Right lobe of liver (tissue), 6 donors: Measurements from ENCODE around the gene OSBPL10. TPM values are rescaled to one million over a fixed set of nuclear protein-coding genes. Genes with fewer than 3 reads are reported as not detected.

Source experiments
- ATAC-seq, 4 donors: fragments of 200-7000 bp; cut with Tn5 transposase; one replicate each; pipeline ENCODE4 v1.9.1; 2020; ENCODE audit warnings: mild to moderate bottlenecking in 4 of 4, moderate library complexity in 4 of 4
- DNase-seq, 3 donors: peaks; one replicate each; pipeline ENCODE4 v3.0.0-alpha.2; 2020
- H3K27ac ChIP-seq, 3 donors: fragments of 200-600 bp; one replicate each; pipeline ENCODE4 v1.8.0; 2022
- H3K27me3 ChIP-seq, 2 donors: fragments of 200-600 bp; one replicate each; pipeline ENCODE4 v1.8.0; 2022
- H3K36me3 ChIP-seq, 4 donors: fragments of 200-600 bp; sonication (generic) in 1 of 4; one replicate each; pipeline versions ENCODE4 v1.5.1 to v1.8.0; 2017 to 2022; ENCODE audit warnings: control low read depth in 1 of 4
- H3K4me1 ChIP-seq, 4 donors: fragments of 200-600 bp; sonication (generic) in 1 of 4; one replicate each; pipeline versions ENCODE4 v1.5.1 to v1.8.0; 2017 to 2022; ENCODE audit warnings: control low read depth in 1 of 4
- H3K4me3 ChIP-seq, 3 donors: fragments of 200-600 bp; one replicate each; pipeline ENCODE4 v1.8.0; 2022
- H3K9me3 ChIP-seq, 4 donors: fragments of 200-600 bp; sonication (generic) in 1 of 4; one replicate each; pipeline versions ENCODE4 v1.5.1 to v1.8.0; 2017 to 2022; ENCODE audit warnings: control low read depth in 1 of 4
- POLR2A ChIP-seq: fragments of 450-650 bp; IDR thresholded peaks from one replicate; pipeline ENCODE4 v1.6.1; 2017; ENCODE audit warnings: antibody characterized with exemption, mild to moderate bottlenecking
- WGBS: methylation state at CpG from one replicate; pipeline ENCODE4 v1.1.6; 2018; ENCODE audit warnings: low coverage, low lambda C conversion rate; ENCODE audit not compliant: insufficient coverage; ENCODE audit errors: missing lambda C conversion rate; 5-methylcytosine and 5-hydroxymethylcytosine counted together
- intact Hi-C, 2 donors: fragments of 100-400 bp; cut with DNase I; formaldehyde crosslinking; loops; one replicate each; pipeline versions ENCODE4 v1.11.2 to v1.14.1; 2022
- total RNA-seq, 6 experiments: library from RNA; depleted of rRNA in 2 of 6; stranded (reverse); fragments of >200 nt in 2 of 6; fragmentation: NEBNext Ultra II Directional in 3 of 6; extraction: Animal tissue kit (Norgen Biotek cat#: 25700) in 3 of 6; gene quantifications; one replicate each; pipeline versions ENCODE4 v1.1.0 to v1.2.4, GENCODE V29; 2016 to 2023
- TF ChIP-seq, protein P1 (sequence below), 4 donors: fragments of 200-600 bp in 3 of 4; fragments of 450-650 bp in 1 of 4; IDR thresholded peaks; one replicate each; pipeline versions ENCODE4 v1.5.1 to v1.8.0; 2016 to 2022; ENCODE audit warnings: antibody characterized with exemption in 4 of 4, mild to moderate bottlenecking in 2 of 4
- donor health status: DM: no; HTN: yes; CAD: no.
- donor health status: DM: no; HTN: no; CAD: no.
- donor health status: DM: no; HTN: no; CAD: no.
- donor health status: DM: no; HTN: yes; CAD: no.
- donor health status: DM: no; HTN: yes; CAD: no.

OSBPL10 gene
- total RNA-seq, 6 experiments from 2014 or later = 2.2 to 13.0 (median 3.7) TPM

GRCh38 chr3:31804251-31805051 lies 176.6 kb downstream of the OSBPL10 start:
- ATAC-seq (no peak), DNase-seq (no peak)
- H3K27ac ChIP-seq = no peak overlapping the region
- WGBS = 62% methylated on average over 10 of the region's 10 CpGs
- H3K27me3 ChIP-seq = no peaks in the 10 kb centered on the region
- intact Hi-C loops = no loop called here
- no peaks in the 10 kb centered on the region for H3K9me3 ChIP-seq
- no peaks in the 10 kb centered on the region for H3K4me1 ChIP-seq
- no peaks in the 10 kb centered on the region for H3K36me3 ChIP-seq
- no peak overlapping the region for H3K4me3 ChIP-seq
- TF ChIP-seq POLR2A = no peak
- TF ChIP-seq, protein P1, sequence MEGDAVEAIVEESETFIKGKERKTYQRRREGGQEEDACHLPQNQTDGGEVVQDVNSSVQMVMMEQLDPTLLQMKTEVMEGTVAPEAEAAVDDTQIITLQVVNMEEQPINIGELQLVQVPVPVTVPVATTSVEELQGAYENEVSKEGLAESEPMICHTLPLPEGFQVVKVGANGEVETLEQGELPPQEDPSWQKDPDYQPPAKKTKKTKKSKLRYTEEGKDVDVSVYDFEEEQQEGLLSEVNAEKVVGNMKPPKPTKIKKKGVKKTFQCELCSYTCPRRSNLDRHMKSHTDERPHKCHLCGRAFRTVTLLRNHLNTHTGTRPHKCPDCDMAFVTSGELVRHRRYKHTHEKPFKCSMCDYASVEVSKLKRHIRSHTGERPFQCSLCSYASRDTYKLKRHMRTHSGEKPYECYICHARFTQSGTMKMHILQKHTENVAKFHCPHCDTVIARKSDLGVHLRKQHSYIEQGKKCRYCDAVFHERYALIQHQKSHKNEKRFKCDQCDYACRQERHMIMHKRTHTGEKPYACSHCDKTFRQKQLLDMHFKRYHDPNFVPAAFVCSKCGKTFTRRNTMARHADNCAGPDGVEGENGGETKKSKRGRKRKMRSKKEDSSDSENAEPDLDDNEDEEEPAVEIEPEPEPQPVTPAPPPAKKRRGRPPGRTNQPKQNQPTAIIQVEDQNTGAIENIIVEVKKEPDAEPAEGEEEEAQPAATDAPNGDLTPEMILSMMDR (IDR thresholded peaks at IDR 0.05) = no peak

DNA sequence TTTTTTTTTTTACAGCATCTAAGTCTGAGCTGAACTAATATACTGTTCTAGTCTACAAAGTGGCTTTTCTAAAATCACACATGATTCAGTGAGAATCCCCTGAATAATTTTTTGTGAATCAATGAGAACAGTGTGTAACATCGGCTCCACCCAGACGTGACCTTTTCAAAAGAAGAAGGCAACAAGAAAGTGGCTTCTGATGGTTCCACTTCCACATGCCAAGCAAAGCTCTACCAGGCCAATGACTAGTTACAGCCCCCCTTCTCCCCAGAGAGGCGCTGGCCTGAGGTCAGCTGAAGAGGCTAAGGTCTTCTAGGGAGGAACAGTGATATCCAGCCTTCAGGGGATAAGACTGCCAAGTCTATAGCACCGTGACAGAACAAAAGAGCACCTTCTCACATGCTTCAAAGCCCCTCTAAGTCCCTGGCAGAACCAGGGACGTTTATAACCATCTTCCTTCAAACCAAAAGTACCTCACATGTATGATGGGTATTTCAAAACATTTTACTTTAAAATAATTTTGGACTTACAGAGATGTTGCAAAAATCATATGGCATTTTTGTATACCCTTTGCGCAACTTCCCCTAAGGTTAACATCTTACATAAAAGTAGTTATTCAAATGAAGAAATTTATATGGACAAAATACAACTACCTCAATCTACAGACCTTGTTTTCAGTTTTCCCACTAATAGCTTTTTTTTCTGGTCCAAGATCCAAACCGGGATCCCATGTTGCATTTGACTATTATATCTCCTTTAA lies 177.9 kb downstream of the OSBPL10 start:
- TF ChIP-seq, protein P1 (IDR thresholded peaks at IDR 0.05) = no peak
- TF ChIP-seq POLR2A = no peak
- no peaks in the 10 kb centered on the region for H3K9me3 ChIP-seq
- no peaks in the 10 kb centered on the region for H3K36me3 ChIP-seq
- intact Hi-C loops = no loop called here
- no peak overlapping the region for H3K27ac ChIP-seq
- WGBS = 63% methylated on average over 6 of the region's 7 CpGs
- H3K4me3 ChIP-seq = no peak overlapping the region
- no peaks in the 10 kb centered on the region for H3K4me1 ChIP-seq
- DNase-seq (no peak), ATAC-seq (no peak)
- H3K27me3 ChIP-seq = no peaks in the 10 kb centered on the region

- DNase-seq (no peak), ATAC-seq (no peak)
- WGBS = 83% methylated on average over 3 of the region's 4 CpGs
- TF ChIP-seq, protein P1 (IDR thresholded peaks at IDR 0.05) = no peak
- no peak for TF ChIP-seq POLR2A
- no peak overlapping the region for H3K4me3 ChIP-seq
- intact Hi-C loops = no loop called here
- H3K27ac ChIP-seq = no peak overlapping the region
- H3K9me3 ChIP-seq = no peaks in the 10 kb centered on the region
- H3K4me1 ChIP-seq = no peaks in the 10 kb centered on the region
- no peaks in the 10 kb centered on the region for H3K36me3 ChIP-seq
- H3K27me3 ChIP-seq = no peaks in the 10 kb centered on the region
Observed at GRCh38 chr3:31800436-31800835, 180.6 kb downstream of the OSBPL10 start.

DNA sequence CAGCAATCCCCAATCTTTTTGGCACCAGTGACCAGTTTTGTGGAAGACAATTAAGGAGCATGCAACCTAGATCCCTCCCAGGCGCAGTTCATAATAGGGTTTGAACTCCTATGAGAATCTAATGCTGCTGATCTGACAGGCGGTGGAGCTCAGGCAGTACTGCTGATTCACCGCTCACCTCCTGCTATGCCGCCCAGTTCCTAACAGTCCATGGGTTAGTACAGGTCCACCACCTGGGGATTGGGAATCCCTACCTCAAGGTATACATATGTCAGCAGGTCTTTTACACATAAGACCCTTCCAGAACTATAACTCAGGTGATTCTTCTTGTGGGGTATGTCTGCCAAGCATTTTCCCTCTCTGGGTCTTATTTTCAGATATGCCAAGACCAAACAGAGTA lies 182.2 kb downstream of the OSBPL10 start:
- DNase-seq = no peak
- Histone ChIP-seq H3K4me1 (no peaks in the 10 kb centered on the region), H3K4me3 (no peak overlapping the region), H3K27ac (no peak overlapping the region), H3K9me3 (no peaks in the 10 kb centered on the region), H3K36me3 (no peaks in the 10 kb centered on the region), H3K27me3 (no peaks in the 10 kb centered on the region)
- no peak for ATAC-seq
- TF ChIP-seq, protein P1 (IDR thresholded peaks at IDR 0.05) = no peak
- no peak for TF ChIP-seq POLR2A
- WGBS = 94% methylated on average over 2 of the region's 4 CpGs
- intact Hi-C loops = no loop called here
